Measurements from ENCODE around the gene HMGCS1.
"Not testable (repeated sequence)": the region's sequence is repeated elsewhere in the genome, so short reads cannot be mapped to it uniquely, and the experiment has no call there.

The HMGCS1 gene

GRCh38 chr5:43312076-43312661 lies 1.0 kb downstream of the HMGCS1 start:
- DNase-seq (ENCODE audit: low read depth), result no peak

- DNase-seq (ENCODE audit: low read depth), result no peak
These were observed 3.6 kb downstream of the HMGCS1 start for GRCh38 chr5:43309637-43310036.

GRCh38 chr5:43309122-43309521 lies 4.1 kb downstream of the HMGCS1 start:
- no peak for DNase-seq (ENCODE audit: low read depth)

GRCh38 chr5:43306954-43307353 lies 6.3 kb downstream of the HMGCS1 start:
- DNase-seq (ENCODE audit: low read depth), result not testable (repeated sequence)

GRCh38 chr5:43305948-43306565 lies 7.2 kb downstream of the HMGCS1 start:
- DNase-seq (ENCODE audit: low read depth), result no peak

- DNase-seq (ENCODE audit: low read depth), result no peak
These were observed 8.7 kb downstream of the HMGCS1 start for GRCh38 chr5:43304525-43304924.

DNA sequence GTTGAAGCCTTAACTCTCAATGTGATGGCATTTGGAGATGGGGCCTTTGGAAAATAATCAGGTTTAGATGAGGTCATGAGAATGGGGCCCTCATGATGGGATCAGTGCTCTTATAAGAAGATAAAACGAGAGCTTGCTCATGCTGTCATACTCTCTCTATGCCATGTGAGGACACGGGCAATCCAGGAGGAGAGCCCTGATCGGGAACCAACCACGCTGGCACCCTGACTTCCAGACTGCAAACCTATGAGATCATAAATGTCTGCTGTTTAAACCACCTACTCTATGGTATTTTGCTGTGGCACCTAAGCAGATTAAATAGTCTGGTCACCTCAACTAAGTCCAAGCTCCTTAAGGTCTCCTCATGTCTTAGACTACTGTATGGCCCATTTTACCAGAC lies 10.0 kb downstream of the HMGCS1 start:
- DNase-seq (ENCODE audit: low read depth), result no peak

DNA sequence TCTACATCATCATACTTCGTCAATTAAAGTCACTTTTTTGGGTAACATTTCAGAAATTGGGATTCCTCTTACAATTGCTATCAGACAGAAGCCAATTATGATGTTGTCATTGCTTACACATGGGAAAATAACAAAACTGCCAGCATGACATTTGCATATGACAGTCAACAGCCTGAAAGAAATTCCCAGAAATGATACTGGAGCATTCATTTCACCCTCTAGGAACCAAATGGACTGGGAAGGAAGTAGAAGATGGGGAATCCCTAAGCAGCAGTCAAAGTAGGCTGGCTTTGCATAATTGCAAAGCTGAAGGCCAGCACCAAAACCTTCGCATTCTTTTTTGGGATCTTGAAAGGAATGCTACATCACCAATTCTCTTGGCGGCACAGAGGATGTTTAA lies 10.7 kb downstream of the HMGCS1 start:
- DNase-seq (ENCODE audit: low read depth), result no peak

- no peak for DNase-seq (ENCODE audit: low read depth)
These were observed 11.5 kb downstream of the HMGCS1 start for GRCh38 chr5:43301653-43302091.

GRCh38 chr5:43300112-43300511 lies 13.1 kb downstream of the HMGCS1 start:
- no peak for DNase-seq (ENCODE audit: low read depth)

- DNase-seq (ENCODE audit: low read depth), result no peak
These were observed 14.8 kb downstream of the HMGCS1 start for GRCh38 chr5:43298443-43298842.

- DNase-seq (ENCODE audit: low read depth), result no peak
These were observed 16.4 kb downstream of the HMGCS1 start for GRCh38 chr5:43296835-43297234.

DNA sequence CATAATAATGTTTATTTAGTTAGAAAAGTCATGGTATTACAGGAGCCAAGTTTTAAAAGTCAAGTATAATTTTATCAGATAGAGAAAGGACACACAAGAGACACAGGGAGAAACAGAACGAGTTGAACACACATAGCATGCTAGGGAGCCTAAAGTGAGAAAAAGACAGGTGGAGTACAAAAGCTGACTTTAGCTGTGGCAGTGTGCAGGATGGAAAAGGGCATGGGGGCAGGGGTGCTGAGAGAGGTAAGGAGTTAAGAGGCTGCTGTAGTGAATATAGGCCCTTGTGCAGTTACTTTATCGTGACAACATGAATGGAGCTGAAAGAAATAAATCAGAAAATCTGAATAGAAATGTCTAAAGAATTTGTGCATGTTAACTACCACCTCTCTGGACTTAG lies 18.0 kb downstream of the HMGCS1 start:
- no peak for DNase-seq (ENCODE audit: low read depth)

DNA sequence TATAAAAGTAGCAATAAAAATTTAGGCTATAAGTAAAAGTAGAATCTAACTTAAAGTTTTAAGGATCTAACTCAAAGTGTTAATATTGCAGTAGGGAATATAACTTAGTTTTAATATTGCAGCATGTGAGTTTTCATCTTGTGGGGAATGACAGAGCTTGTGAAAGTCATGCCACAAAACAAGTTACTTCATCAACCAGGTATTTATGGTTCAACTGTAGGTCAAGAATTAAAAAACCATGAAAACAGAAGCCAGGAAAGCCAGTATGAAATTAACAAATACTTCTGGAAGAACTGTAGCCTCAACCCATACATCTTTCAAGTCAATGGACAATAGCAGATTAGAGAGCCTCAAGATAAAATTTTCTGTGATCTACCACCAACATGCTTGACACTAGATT lies 19.0 kb downstream of the HMGCS1 start:
- DNase-seq (ENCODE audit: low read depth), result no peak

GRCh38 chr5:43290726-43291125 lies 22.5 kb downstream of the HMGCS1 start:
- DNase-seq (ENCODE audit: low read depth), result no peak

- no peak for DNase-seq (ENCODE audit: low read depth)
These were observed 24.9 kb downstream of the HMGCS1 start for GRCh38 chr5:43288269-43288831.

DNA sequence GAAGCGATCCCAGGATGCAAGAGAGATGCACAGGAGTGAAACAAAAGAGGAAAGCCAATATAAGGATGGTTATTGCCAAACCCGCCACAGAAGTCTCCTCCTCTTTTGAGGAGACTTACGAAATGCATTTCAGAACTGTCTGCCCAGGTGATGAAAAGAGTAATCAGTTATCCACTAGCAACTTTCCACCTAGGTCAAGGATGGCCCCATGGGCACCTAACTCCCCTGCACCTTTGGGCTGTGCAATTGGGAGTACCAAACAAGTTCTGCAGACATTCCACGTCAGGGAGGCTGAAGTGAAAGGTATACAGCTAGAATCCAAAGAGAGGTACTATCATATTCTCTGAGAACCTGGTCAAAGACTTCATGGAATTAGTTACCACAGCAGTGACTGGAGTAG lies 25.7 kb downstream of the HMGCS1 start:
- no peak for DNase-seq (ENCODE audit: low read depth)

DNA sequence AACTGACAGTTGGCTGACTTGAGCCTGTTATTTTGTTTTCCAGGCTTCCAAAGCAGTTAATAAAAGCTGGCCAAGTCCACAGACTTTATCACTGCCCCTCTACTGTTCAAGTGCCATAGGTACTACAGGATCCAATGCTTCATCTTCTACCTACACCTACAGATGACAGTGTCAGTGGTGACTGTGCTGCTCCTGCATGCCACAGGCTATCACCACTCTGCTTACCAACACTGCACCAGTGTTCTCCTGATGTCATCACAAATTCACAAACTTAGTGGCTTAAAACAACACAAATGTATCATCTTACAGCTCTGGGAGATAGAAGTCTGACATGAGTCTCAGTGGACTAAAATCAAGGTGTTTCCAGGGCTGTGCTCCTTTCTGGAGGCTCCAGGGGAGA lies 26.6 kb downstream of the HMGCS1 start:
- DNase-seq (ENCODE audit: low read depth), result no peak

DNA sequence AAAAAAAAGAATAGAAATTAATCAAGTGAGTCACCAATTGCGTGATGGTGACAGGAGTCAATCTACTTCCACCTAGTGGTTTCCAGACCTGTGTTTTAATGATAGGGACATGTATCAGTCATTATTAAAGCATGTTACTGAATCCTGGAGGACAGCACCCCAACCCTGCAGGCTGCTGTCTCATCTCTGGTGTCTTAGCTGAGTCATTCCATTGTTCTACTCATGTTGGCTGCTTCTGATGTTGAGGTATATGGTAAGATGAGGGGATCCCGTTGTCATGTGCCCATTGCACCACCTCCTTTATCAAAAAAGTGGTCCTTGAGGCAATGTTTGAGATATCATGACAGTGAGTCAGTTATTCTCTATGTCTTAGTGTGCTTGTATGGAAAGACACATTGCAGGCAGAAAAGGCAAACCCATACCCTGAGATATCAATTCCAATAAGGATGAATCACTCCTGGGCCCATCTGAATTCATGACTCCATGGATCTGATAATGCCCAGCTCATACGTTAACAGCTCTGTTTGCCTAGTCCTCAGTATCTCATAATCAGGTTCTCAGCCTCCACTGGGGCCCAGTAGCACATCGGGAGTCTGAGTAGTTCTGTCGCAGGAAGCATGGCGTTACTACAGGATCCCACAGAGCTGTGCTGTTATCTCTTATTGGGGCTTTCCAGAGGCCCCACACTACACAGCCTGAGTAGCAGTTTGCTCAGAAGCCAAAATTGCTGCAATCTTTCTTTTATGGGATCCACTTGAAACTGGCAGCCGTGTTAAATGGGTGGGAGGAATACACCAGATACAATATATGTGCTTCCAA lies 31.2 kb downstream of the HMGCS1 start:
- DNase-seq (ENCODE audit: low read depth), result no peak

DNA sequence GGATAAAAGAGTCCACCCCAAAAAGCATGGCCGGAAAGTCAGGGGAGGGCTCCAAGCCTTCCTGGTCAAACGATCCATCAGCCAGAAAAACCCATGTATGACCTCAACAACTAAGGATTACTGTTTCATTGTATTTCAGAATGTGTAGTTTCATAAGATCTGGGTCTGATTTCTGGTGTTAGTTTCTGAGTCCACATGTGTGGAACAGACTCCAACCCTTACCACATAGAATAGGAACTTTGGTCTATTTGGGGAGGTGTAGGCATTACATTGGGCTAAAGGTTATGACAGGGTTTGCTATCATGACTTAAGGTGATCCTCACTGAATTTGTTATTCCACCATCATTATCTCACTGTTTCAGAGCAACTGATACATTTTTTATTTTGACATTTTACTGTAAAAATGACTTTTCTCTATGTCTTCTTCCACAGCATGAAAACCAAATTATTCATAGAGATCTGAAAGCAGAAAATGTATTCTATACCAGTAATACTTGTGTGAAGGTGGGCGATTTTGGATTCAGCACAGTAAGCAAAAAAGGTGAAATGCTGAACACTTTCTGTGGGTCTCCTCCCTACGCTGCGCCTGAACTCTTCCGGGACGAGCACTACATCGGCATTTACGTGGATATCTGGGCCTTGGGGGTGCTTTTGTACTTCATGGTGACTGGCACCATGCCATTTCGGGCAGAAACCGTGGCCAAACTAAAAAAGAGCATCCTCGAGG lies 33.5 kb downstream of the HMGCS1 start:
- DNase-seq (ENCODE audit: low read depth), result no peak

- DNase-seq (ENCODE audit: low read depth), result no peak
These were observed 37.8 kb downstream of the HMGCS1 start for GRCh38 chr5:43275391-43275790.

GRCh38 chr5:43274435-43275114 lies 38.6 kb downstream of the HMGCS1 start:
- DNase-seq (ENCODE audit: low read depth), result no peak

Data from T follicular helper cell (primary cell).